ENCODE measurements around the gene GPX1.

Gene GPX1

DNA sequence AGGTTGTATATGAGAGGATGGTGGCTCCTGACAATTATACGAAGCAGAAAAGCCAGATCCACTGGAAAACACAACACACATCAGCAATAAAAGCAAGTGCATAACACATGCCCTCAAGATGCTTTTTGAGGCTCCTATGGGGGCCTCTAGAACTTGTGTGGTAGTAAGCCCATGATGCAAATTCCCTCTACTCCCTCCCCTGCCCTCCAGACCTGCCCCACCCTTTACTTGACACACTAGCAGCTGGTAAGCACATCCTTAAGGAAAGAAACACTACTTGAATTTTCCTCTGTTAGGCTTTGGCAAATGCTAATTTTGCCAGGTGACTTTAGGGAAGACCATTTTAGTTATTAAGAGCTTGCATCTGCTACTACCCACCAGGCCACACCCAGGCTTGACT lies 47.5 kb downstream of the GPX1 start:
- no peak for DNase-seq

Measured in activated effector memory CD4-positive, alpha-beta T cell treated with Interleukin-2 at 50 U/mL for 16 hours (primary cell).